Renal cortex interstitium (tissue), 11 donors: ENCODE data around the gene SDK2. TPM values are rescaled to one million over a fixed set of nuclear protein-coding genes. Genes with fewer than 3 reads are reported as not detected.

ENCODE experiments used
- DNase-seq, 11 donors: peaks; one replicate each; pipeline ENCODE4 v3.0.0-alpha.2; 2013; ENCODE audit warnings: low read depth in 9 of 11, low spot score in 4 of 11; ENCODE audit errors: extremely low read depth in 1 of 11
- polyA plus RNA-seq, 3 donors: library from polyadenylated mRNA; unstranded; fragments of 120-200 nt; gene quantifications; one replicate each; pipeline ENCODE4 v1.2.1, GENCODE V29; 2013; ENCODE audit not compliant: insufficient read length in 3 of 3

SDK2 gene
- polyA plus RNA-seq, 3 donors: 6.8 to 11.1 (median 9.2) TPM

DNA sequence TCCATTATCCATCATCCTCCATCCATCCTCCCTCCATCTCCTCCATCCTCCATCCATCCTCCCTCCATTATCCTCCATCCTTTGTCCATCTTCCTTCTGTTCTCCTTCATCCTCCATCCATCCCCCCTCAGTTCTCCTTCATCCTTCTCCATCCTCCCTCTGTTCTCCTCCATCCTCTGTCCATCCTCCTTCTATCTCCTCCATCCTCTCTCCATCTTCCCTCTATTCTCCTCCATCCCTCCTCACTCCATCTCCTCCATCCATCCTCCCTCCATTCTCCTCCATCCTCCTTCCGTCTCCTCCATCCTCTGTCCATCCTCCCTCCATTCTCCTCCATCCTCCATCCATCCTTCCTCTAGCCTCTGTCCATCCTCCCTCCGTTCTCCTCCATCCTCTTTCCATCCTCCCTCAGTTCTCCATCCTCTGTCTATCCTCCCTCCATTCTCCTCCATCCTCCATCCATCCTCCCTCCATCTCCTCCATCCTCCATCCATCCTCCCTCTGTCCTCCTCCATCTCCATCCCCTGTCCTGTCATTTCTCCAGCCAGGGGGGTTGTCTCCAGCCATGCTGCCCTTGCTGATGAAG, 143.7 kb downstream of the SDK2 start:
- DNase-seq: no peak

- no peak for DNase-seq
These were observed 145.2 kb downstream of the SDK2 start for GRCh38 chr17:73498886-73499554.

DNA sequence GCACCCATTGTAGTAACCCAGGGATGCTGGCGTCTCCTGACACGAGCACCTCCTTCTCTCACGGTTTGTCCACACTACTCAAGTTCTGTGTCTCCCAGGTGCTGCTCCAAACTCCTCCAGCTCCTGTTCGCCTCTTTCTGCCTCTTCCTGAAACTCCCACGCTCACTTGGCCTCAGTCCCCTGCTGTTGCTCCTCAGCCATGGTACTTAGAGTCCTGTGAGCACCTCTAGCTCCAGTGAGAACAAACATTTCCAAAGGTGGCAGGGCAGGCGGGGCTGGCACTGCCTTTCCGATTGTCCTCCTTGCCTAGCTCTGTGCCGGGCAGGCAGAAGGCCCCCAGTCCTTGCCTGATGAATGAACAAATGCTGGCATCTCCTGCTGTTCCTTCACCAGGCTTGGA, 146.1 kb downstream of the SDK2 start:
- no peak for DNase-seq

DNA sequence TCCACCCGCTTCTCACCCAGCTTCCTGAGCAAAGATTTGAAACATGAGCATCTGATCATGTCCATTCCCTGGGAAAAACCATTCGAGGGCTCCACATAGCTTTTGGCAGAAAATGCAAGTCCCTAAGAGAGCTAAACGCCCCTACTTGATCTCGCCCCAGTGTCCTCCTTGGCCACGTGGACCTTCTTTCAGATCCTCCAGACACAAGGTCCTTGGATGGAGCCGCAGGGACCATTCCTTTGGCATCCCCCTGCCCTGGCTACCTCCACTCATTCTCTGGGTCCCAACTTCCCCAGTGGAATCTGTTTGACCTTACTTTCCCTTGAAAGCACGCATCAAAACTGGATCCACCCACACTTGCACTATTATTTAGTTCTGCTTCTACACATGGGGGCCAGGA, 146.5 kb downstream of the SDK2 start:
- DNase-seq: no peak

DNA sequence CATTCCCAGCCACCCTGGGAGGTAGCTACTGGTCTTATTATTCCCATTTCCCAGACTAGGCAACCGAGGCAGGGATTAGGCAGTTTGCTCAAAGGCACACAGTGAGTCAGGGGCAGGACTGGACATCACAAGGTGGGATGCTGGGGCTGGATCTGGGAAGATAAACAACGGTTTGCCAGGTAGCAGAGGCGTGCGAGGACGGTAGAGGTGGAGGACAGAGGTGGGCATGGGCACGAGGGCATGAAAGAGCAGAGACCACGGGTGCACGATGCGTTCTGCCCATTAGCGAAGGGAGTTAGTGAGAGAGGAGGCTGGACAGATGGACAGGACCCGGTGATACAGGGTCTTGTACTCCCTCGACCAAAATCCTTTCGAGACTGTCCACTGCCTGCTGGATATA, 148.0 kb downstream of the SDK2 start:
- no peak for DNase-seq

GRCh38 chr17:73495641-73496040, 148.6 kb downstream of the SDK2 start:
- DNase-seq: no peak

GRCh38 chr17:73494950-73495349, 149.3 kb downstream of the SDK2 start:
- no peak for DNase-seq

GRCh38 chr17:73493956-73494926, 150.0 kb downstream of the SDK2 start:
- DNase-seq: no peak

GRCh38 chr17:73492821-73493814, 151.1 kb downstream of the SDK2 start:
- peak; percentile 29 to 77 (median 49) for DNase-seq

- DNase-seq: no peak
These were observed 152.0 kb downstream of the SDK2 start for GRCh38 chr17:73492125-73492820.

DNA sequence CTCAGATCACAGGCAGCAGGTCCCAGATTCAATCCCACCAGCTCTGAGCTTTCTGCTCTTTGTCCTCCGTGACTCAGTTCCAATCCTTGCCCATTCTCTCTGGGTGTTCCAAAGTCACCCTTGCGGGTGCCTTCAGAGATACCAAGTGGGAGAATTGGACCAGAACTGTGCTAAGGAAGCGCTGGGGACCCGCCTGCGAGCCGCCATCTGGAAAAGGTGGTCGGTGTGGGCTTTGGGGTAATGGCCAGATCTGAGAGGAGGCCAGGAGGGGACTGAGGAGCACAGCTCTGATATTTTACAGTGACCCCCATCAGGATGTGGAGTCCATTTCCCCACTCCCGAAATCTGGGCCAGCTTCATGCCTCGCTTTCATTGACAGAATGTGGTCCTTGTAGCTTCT, 152.6 kb downstream of the SDK2 start:
- no peak for DNase-seq

DNA sequence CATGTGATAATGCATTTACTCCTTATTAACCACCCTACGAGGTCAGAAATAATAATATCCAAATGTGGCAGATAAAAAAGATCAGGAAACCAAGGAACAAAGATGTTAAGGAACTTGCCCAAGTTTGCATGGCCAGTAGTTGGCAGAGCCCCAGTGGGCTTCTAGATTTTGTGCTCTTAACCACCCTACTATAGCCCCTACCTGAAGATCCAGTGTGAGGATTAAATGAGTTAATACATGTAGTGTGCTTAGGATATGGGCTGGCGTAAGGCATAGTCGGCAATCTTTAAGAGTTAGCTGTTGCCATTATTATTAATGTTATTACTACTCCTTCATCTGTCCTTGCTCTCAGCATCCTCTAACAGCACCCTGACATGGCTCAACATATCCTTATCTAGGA, 153.4 kb downstream of the SDK2 start:
- DNase-seq: no peak

DNA sequence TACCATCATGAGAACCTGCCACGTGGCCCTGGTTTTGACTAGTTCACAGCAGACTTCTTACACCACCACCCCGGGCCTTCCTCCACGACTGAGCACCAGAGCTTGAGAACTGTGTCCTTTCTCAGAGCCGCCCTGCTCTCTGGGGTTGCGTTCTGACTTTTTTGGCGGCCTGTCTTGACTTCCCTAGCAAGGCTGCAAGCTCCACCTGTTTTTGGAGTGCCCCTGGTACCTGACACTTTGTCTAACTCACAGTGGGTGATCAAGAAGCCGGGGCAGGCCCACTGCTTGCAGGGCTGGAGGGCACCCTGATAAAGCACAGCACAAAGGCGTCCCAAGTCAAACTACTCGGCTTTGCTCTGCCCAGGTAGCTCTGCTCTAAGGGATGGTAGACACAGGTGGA, 154.3 kb downstream of the SDK2 start:
- no peak for DNase-seq

DNA sequence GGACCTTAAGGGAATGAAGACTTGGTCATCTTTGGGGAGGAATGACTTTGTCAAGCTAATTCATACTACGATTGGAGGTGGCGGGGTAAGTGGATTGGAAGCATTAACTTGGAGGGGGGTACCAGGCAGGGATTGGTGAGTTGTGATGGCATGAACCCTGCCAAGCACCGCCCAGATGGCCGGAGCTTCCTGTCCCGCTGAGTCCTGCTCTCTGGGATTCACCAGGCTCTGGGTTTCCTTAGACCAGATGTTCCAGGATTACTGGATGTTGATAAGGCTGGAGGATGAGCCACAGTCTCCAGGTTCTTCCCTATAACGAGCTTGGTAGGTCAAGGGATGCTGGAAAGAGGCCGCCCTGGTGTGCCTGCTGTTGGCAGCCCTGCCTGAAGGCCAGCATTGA, 154.9 kb downstream of the SDK2 start:
- DNase-seq: no peak

DNA sequence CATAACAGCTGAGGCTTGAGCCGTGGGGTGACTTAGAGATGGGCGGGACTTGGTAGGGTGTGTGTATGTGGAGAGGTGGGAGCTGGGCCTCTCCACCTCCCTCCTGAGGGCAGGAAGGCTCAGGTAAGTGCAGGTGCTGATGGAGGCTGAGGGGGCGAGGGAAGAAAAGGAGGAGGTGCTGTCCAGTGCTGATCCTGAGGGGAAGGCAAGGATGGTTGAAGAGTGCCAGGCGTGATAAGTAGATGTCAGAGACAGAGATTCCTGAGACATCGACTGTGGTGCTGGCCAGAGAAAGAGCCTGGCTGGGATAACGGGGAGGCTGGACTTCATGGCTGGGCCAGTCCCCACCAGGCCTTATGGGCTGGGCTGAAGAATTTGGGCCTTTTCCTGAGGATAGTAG, 159.1 kb downstream of the SDK2 start:
- DNase-seq: no peak

DNA sequence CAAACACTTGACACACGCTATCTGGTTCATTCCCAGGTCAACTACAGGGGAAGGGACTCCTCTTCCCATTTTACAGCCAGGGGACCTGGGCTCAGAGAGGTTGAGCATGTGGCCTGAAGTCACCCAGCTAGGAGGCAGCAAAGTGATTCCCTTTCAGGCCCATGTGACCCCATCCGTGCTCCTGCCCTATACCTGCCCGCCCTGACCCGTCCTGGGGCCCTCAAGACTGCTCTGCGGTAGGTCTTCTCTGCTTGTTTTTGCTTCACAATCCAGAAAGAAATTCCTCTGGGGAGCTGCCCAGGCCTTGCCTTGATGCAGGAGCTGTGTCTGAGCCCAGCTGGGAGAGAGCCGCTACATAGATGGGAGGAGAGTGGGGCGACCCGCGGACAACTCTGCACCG, 161.4 kb downstream of the SDK2 start:
- no peak for DNase-seq

GRCh38 chr17:73482251-73482716, 162.0 kb downstream of the SDK2 start:
- no peak for DNase-seq

- DNase-seq: no peak
These were observed 162.6 kb downstream of the SDK2 start for GRCh38 chr17:73481676-73482075.
